ENCODE measurements around the gene UGT1A8.
"Not testable (repeated sequence)": the region's sequence is repeated elsewhere in the genome, so short reads cannot be mapped to it uniquely, and the experiment has no call there.

GRCh38 chr2:233751212-233752009, 134.0 kb downstream of the UGT1A8 start:
- TF ChIP-seq POLR2AphosphoS5 (IDR thresholded peaks at IDR 0.05; ENCODE audit: low read depth, low read length); SIN3A (IDR thresholded peaks at IDR 0.05; ENCODE audit: borderline replicate concordance, low read depth, low read length); YY1 (IDR thresholded peaks at IDR 0.05; ENCODE audit: low read depth); TAF1 (IDR thresholded peaks at IDR 0.05; ENCODE audit: borderline replicate concordance, low read depth, low read length); NFIC (IDR thresholded peaks at IDR 0.05; ENCODE audit: borderline replicate concordance); GABPA (IDR thresholded peaks at IDR 0.05; ENCODE audit: low read depth); EP300 (IDR thresholded peaks at IDR 0.05; ENCODE audit: borderline replicate concordance in 1 of 2, low read depth in 1 of 2, low read length in 1 of 2): not testable (repeated sequence)
- TF ChIP-seq, protein P1, sequence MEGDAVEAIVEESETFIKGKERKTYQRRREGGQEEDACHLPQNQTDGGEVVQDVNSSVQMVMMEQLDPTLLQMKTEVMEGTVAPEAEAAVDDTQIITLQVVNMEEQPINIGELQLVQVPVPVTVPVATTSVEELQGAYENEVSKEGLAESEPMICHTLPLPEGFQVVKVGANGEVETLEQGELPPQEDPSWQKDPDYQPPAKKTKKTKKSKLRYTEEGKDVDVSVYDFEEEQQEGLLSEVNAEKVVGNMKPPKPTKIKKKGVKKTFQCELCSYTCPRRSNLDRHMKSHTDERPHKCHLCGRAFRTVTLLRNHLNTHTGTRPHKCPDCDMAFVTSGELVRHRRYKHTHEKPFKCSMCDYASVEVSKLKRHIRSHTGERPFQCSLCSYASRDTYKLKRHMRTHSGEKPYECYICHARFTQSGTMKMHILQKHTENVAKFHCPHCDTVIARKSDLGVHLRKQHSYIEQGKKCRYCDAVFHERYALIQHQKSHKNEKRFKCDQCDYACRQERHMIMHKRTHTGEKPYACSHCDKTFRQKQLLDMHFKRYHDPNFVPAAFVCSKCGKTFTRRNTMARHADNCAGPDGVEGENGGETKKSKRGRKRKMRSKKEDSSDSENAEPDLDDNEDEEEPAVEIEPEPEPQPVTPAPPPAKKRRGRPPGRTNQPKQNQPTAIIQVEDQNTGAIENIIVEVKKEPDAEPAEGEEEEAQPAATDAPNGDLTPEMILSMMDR (IDR thresholded peaks at IDR 0.05): not testable (repeated sequence)
- TF ChIP-seq, protein P2, sequence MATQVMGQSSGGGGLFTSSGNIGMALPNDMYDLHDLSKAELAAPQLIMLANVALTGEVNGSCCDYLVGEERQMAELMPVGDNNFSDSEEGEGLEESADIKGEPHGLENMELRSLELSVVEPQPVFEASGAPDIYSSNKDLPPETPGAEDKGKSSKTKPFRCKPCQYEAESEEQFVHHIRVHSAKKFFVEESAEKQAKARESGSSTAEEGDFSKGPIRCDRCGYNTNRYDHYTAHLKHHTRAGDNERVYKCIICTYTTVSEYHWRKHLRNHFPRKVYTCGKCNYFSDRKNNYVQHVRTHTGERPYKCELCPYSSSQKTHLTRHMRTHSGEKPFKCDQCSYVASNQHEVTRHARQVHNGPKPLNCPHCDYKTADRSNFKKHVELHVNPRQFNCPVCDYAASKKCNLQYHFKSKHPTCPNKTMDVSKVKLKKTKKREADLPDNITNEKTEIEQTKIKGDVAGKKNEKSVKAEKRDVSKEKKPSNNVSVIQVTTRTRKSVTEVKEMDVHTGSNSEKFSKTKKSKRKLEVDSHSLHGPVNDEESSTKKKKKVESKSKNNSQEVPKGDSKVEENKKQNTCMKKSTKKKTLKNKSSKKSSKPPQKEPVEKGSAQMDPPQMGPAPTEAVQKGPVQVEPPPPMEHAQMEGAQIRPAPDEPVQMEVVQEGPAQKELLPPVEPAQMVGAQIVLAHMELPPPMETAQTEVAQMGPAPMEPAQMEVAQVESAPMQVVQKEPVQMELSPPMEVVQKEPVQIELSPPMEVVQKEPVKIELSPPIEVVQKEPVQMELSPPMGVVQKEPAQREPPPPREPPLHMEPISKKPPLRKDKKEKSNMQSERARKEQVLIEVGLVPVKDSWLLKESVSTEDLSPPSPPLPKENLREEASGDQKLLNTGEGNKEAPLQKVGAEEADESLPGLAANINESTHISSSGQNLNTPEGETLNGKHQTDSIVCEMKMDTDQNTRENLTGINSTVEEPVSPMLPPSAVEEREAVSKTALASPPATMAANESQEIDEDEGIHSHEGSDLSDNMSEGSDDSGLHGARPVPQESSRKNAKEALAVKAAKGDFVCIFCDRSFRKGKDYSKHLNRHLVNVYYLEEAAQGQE (IDR thresholded peaks at IDR 0.05; ENCODE audit: low read depth, low read length): not testable (repeated sequence)
- TF ChIP-seq, protein P3, sequence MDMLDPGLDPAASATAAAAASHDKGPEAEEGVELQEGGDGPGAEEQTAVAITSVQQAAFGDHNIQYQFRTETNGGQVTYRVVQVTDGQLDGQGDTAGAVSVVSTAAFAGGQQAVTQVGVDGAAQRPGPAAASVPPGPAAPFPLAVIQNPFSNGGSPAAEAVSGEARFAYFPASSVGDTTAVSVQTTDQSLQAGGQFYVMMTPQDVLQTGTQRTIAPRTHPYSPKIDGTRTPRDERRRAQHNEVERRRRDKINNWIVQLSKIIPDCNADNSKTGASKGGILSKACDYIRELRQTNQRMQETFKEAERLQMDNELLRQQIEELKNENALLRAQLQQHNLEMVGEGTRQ (IDR thresholded peaks at IDR 0.05; ENCODE audit: borderline replicate concordance, low read depth, low read length): not testable (repeated sequence)

Measured in SK-N-SH (cell line).